ENCODE measurements around the gene TRANK1. TPM values are rescaled to one million over a fixed set of nuclear protein-coding genes. Genes with fewer than 3 reads are reported as not detected.
"Not testable (repeated sequence)": the region's sequence is repeated elsewhere in the genome, so short reads cannot be mapped to it uniquely, and the experiment has no call there.

TRANK1 gene
- total RNA-seq, 1 experiment from 2014 or later, result 0.86 TPM

DNA sequence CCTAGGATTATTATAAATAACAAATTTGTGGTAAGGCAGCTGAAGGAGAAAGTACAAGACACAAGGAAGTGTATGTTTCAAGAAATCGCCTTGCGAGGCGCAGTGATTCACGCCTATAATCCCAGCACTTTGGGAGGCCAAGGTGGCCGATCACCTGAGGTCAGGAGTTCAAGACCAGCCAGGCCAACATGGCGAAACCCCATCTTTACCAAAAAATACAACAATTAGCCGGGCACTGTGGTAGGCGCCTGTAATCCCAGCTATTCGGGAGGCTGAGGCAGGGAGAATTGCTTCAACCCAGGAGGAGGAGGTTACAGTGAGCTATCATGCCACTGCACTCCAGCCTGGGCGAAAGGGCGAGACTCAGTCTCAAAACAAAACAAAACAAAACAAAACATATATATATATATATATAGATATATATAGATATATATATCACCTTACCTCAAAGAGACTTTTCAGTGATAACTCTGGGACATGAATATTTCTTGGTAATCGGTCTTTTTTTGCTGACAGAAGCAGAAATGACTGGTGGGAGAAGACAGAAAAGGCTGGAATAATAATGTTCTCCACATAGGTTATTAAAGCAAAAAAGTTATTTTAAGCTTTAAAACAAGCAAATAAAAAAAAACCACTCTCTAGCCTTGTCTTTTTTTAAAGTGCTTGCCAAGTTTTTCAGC lies 52.3 kb downstream of the TRANK1 start:
- no peak for DNase-seq (ENCODE audit: low read depth)

- DNase-seq (ENCODE audit: low read depth), result no peak
Observed at GRCh38 chr3:36891701-36892160, 53.1 kb downstream of the TRANK1 start.

- DNase-seq (ENCODE audit: low read depth), result not testable (repeated sequence)
Observed at GRCh38 chr3:36891097-36891496, 53.8 kb downstream of the TRANK1 start.

- no peak for DNase-seq (ENCODE audit: low read depth)
Observed at GRCh38 chr3:36890261-36890660, 54.6 kb downstream of the TRANK1 start.

- no peak for DNase-seq (ENCODE audit: low read depth)
Observed at GRCh38 chr3:36881735-36882134, 63.1 kb downstream of the TRANK1 start.

DNA sequence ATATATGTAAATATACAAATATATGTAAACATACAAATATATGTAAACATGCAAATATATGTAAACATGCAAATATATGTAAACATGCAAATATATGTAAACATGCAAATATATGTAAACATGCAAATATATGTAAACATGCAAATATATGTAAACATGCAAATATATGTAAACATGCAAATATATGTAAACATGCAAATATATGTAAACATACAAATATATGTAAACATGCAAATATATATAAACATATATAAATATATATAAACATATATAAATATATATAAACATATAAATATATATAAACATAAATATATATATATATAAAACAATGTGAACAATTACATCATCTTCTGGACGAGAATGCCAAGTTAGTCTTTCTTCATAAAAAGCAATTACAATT lies 65.0 kb downstream of the TRANK1 start:
- not testable (repeated sequence) for DNase-seq (ENCODE audit: low read depth)

DNA sequence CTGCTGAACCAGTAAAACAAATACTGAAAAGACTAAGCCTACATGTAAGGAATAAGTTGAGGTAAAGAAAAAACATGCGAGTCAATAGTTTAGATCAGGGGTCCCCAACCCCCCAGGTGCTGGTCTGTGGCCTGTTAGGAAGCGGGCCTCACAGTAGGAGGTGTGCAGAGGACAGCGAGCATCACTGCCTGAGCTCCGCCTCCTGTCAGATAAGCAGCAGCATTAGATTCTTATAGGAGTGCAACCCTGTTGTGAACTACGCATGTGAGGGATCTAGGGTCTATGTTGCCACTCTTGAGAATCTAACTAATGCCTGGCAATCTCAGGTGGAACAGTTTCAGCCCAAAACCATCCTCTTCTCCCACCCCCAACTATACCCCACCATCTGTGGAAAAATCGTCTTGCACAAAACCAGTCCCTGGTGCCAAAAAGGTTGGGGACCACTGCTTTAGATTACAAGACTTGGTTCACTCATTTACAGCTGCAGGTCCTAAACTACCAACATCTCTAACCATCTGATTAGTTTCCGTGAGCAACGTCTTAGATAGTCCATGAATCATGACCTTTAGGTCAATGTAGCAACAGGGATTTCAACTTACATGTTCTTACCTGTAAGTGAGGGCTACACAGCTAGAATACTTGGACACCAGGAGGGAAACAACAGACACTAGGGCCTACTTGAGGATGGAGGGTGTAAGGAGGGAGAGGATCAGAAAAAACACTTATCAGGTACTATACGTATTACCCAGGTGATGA lies 66.7 kb downstream of the TRANK1 start:
- DNase-seq (ENCODE audit: low read depth), result no peak

GRCh38 chr3:36876181-36876936 lies 68.5 kb downstream of the TRANK1 start:
- DNase-seq (ENCODE audit: low read depth), result no peak

DNA sequence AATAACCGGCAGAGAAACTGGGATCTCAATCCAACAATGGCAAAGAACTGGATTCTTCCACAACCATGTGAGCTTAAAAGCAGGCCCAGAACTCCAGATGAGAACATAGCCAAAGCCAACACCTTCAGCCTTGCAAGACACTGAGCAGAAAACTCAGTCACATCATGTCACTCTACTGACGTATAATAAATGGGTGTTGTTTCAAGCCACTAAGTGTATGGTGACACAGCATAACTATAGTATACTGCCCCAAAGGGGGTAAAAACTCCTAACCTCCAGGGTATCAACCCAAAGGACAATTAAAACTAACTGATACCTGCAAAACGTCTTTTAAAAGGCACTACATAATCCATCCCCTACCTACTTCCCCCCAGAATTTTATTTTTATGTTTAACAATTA lies 69.5 kb downstream of the TRANK1 start:
- DNase-seq (ENCODE audit: low read depth), result no peak

- DNase-seq (ENCODE audit: low read depth), result no peak
Observed at GRCh38 chr3:36874424-36874823, 70.4 kb downstream of the TRANK1 start.

GRCh38 chr3:36871379-36872126 lies 73.3 kb downstream of the TRANK1 start:
- no peak for DNase-seq (ENCODE audit: low read depth)

DNA sequence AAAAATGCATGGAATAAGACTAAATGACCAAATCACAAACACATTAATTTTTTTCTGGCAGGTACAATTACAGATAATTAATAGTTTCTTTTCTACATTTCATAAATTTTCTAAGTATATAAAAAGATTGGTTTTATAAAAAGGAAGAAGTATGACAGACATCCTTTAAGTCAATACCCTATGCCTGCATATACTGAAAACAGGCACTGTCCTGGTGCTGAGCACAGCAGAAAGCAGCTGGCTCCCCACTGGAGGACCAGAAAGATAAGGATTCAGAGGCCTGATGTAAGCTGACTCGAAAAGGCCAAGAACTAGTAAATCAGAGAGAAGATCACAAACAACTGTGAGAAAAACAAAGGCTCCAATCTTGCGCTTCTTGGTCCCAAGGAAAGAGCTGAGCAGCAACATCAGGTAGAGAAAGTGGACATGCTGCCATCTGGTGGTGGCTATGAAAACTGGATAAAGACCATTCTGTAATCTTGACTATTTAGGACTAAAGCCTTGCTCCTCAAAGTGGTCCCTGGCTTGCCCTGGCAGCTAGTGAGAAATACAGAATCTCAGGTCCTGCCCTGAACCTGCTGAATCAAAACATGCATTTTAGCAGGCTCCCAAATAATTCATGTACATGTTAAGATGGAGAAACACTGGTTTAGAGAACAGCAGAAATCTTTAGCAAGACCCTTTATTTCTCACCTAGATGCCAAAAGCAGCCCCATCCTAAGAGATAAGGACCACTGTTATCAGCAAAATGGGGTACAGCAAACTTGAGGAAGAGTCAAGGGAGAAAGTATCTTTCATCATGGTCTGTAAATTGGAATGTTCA lies 76.0 kb downstream of the TRANK1 start:
- peak; percentile 58 for DNase-seq (ENCODE audit: low read depth)

DNA sequence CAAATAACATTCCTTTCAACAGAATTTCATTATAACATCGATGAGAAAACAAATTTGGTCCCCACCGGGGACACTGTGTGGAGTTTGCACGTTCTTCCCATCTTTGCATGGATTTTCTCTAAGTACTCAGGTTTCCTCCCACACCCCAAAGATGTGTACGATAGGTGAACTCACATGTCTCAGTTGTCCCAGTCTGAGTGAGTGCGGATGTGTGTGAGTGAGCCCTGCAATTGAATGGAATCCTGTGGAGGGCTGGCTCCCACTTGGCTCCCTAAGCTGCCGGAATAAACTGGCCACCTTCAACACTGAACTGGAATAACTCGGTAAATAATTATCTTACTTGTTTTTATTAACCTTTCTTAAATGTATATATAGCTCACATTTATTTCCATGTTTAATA lies 77.0 kb downstream of the TRANK1 start:
- DNase-seq (ENCODE audit: low read depth), result no peak

DNA sequence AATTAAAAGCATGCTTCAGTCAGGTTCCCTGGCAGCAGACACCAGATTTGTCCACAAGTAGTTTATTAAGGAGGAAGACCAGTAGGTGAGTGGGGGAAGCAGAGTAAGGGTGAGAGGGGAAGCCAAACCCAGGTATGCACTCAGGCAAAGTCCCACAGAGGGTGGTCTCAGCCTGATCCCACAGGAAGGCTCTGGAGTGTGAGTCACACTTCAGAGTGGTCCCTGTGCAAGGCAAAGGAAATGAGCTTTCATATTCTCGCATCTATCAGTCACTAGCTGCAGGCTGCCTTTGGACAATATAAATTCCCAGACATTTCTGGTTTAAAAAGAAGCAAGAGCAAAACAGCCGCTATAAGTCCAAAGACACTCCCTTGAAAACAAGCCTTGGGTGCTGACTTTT lies 78.5 kb downstream of the TRANK1 start:
- DNase-seq (ENCODE audit: low read depth), result peak; percentile 9

DNA sequence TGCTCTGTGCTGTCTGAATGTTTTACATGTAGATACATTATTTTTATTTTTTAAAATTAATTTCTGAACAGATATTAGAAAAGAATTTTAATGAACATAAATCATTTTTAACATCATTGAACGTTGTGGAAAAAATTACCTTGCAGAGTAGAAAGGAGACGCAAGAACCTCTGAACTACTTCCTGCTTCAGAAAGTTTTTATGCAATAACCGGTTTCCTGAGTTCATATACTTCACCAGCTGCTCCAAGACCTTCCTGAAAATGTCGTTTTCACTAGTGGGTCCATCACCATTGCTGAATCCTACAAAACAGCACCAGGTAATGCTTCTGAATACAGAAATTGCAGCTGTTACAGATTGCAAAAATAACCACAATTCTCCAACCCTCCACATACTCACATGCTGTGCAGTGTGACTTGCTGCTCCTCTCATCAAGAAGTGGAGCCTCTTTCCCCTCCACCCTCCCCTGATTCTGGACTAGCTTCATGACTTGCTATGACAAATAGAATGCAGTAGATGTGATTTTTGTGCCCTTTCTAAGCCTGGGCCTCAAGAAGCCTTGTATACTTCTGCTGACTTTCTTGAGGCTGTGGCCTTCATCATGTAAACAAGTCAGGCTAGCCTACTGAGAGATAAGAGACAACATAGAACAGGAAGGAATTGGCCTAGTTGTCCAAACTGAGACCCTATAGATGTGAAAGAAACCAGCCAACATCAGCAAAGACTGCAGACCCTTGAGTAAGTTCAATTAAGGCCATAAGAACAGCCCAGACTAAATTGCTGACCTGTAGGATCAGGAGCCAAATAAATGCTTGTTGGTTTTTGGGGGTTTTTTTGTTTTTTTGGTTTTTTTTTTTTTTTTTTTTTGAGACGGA lies 80.4 kb downstream of the TRANK1 start:
- DNase-seq (ENCODE audit: low read depth), result no peak

GRCh38 chr3:36862076-36862755 lies 82.6 kb downstream of the TRANK1 start:
- DNase-seq (ENCODE audit: low read depth), result no peak

- no peak for DNase-seq (ENCODE audit: low read depth)
Observed at GRCh38 chr3:36859494-36859893, 85.4 kb downstream of the TRANK1 start.

- no peak for DNase-seq (ENCODE audit: low read depth)
Observed at GRCh38 chr3:36852071-36852470, 92.8 kb downstream of the TRANK1 start.

DNA sequence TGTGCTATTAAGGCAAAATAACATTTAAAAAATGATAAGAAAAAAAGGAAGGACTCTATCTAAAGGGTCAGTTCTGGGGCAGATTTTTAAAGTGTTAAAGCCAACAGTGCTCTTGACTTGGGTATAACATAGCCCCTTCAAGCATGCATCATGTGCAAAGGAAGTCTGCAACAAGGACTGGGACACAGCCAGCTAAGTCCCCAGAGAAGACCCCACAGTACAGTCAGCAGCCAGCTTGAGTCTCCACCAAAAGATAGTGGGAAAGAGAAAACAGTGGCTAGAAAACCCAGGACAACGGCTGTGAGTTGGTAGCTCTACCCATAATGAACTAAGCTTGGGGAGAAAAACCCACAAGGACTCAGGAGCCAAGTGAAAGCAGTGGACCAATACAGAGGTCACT lies 94.1 kb downstream of the TRANK1 start:
- DNase-seq (ENCODE audit: low read depth), result no peak

All from Daoy (cell line).